Neural progenitor cell (in vitro differentiated cells): ENCODE measurements around the gene ADRB2.

Experiments
- EZH2 ChIP-seq: fragments of 200-600 bp; sonication (generic); IDR thresholded peaks from 2 replicates; pipeline ENCODE4 v1.6.1; 2017; ENCODE audit warnings: antibody characterized with exemption, mild to moderate bottlenecking, moderate library complexity
- TF ChIP-seq, protein P1 (sequence below): fragments of 200-600 bp; sonication (generic); IDR thresholded peaks from 2 replicates; pipeline ENCODE4 v1.5.1; 2017; ENCODE audit warnings: antibody characterized with exemption, mild to moderate bottlenecking

DNA sequence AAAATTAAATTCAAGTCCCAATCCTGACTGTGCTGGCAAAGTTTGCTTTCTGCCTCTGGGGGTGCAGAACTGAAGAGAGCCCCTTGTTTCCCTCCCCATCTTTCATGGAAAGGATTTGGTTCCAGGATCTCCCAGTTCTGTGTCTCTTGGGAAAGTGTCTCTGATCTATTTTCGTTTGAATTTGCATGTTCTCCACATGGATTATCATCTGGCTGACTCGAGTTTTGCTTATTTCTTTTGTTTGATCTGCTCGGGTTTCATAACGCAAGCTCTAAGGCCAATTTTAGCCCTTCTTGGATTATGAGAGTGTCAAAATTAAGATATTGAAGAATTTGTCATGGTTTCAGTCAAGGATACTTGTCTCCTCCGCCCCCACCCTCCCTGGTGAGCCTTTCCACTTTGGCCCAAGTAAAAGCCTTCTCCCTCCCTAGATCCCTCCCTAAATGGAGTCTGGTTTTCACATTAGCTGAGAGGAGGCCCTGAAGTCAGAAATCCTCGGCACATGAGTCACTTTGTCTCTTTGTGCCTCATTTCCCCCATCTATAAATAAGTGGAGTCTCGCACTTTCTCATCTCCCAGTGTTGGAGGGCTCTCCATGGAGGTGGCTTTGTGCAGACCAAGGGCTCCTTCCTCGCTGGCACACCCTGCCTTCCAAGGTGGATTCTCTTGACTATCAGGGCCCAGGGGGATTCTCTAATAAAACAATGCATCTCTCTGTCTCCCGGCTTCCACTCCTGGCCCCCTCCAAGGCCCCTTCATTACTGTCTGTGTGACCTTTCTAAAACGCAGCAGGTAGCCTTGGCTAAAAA, 17.3 kb downstream of the ADRB2 start:
- TF ChIP-seq, protein P1, sequence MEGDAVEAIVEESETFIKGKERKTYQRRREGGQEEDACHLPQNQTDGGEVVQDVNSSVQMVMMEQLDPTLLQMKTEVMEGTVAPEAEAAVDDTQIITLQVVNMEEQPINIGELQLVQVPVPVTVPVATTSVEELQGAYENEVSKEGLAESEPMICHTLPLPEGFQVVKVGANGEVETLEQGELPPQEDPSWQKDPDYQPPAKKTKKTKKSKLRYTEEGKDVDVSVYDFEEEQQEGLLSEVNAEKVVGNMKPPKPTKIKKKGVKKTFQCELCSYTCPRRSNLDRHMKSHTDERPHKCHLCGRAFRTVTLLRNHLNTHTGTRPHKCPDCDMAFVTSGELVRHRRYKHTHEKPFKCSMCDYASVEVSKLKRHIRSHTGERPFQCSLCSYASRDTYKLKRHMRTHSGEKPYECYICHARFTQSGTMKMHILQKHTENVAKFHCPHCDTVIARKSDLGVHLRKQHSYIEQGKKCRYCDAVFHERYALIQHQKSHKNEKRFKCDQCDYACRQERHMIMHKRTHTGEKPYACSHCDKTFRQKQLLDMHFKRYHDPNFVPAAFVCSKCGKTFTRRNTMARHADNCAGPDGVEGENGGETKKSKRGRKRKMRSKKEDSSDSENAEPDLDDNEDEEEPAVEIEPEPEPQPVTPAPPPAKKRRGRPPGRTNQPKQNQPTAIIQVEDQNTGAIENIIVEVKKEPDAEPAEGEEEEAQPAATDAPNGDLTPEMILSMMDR = no peak
- TF ChIP-seq EZH2 = no peak
